MM.1S (cell line): ENCODE data around the gene CCDC167.

ENCODE experiments used
- EZH2 ChIP-seq: fragments of 300-600 bp; sonication (generic); optimal IDR thresholded peaks from 2 replicates; pipeline ENCODE3; 2017; ENCODE audit warnings: low read depth, mild to moderate bottlenecking, antibody characterized with exemption, low read length, mixed read lengths
- EZH2phosphoT487 ChIP-seq: fragments of 300-600 bp; sonication (generic); IDR thresholded peaks from 2 replicates; pipeline ENCODE4 v1.6.1; 2018; ENCODE audit warnings: antibody characterized with exemption, low read length
- TF ChIP-seq, protein P1 (sequence below): fragments of 300-600 bp; sonication (generic); IDR thresholded peaks from 2 replicates; pipeline ENCODE4 v1.5.1; 2016; ENCODE audit warnings: antibody characterized with exemption, low read length, mixed read lengths

- TF ChIP-seq, protein P1, sequence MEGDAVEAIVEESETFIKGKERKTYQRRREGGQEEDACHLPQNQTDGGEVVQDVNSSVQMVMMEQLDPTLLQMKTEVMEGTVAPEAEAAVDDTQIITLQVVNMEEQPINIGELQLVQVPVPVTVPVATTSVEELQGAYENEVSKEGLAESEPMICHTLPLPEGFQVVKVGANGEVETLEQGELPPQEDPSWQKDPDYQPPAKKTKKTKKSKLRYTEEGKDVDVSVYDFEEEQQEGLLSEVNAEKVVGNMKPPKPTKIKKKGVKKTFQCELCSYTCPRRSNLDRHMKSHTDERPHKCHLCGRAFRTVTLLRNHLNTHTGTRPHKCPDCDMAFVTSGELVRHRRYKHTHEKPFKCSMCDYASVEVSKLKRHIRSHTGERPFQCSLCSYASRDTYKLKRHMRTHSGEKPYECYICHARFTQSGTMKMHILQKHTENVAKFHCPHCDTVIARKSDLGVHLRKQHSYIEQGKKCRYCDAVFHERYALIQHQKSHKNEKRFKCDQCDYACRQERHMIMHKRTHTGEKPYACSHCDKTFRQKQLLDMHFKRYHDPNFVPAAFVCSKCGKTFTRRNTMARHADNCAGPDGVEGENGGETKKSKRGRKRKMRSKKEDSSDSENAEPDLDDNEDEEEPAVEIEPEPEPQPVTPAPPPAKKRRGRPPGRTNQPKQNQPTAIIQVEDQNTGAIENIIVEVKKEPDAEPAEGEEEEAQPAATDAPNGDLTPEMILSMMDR = no peak
- TF ChIP-seq EZH2 = no peak
- no peak for TF ChIP-seq EZH2phosphoT487
These were observed 46.6 kb upstream of the CCDC167 start for GRCh38 chr6:37546141-37546871.
